GM12873 (cell line): Measurements from ENCODE around the gene TSHZ2.

ENCODE experiments used
- CTCF ChIP-seq: IDR thresholded peaks from 2 replicates; pipeline ENCODE4 v1.5.1; 2012; ENCODE audit warnings: low read depth, mild to moderate bottlenecking, moderate library complexity, low read length, control low read depth; ENCODE audit not compliant: insufficient read depth; ENCODE audit errors: missing control alignments

TSHZ2 gene

GRCh38 chr20:53212018-53212417, 239.9 kb downstream of the TSHZ2 start:
- TF ChIP-seq CTCF, result no peak

GRCh38 chr20:53214392-53214791, 242.2 kb downstream of the TSHZ2 start:
- TF ChIP-seq CTCF, result no peak

GRCh38 chr20:53215166-53215565, 243.0 kb downstream of the TSHZ2 start:
- no peak for TF ChIP-seq CTCF

- TF ChIP-seq CTCF, result no peak
These were observed 244.3 kb downstream of the TSHZ2 start for GRCh38 chr20:53216478-53216855.

- TF ChIP-seq CTCF, result peak; percentile 90
These were observed 244.9 kb downstream of the TSHZ2 start for GRCh38 chr20:53216856-53217576.

- TF ChIP-seq CTCF, result no peak
These were observed 248.5 kb downstream of the TSHZ2 start for GRCh38 chr20:53220482-53221307.

GRCh38 chr20:53221731-53222130, 249.6 kb downstream of the TSHZ2 start:
- TF ChIP-seq CTCF, result no peak
